BLaER1 treated with 17β-estradiol and CSF1 and Interleukin-3, amounts not matched to agents 10 nM and 100 nM (cell line): ENCODE data around the gene LHX3.

Experiments
- H3K27ac ChIP-seq, 11 experiments: shearing (Covaris generic); formaldehyde crosslinking; 2 replicates each; pipeline ENCODE4 v1.8.1; 2022
- H3K27me3 ChIP-seq, 11 experiments: shearing (Covaris generic); formaldehyde crosslinking; 2 replicates each; pipeline ENCODE4 v1.8.1; 2022
- H3K36me3 ChIP-seq, 11 experiments: shearing (Covaris generic); formaldehyde crosslinking; 2 replicates each; pipeline ENCODE4 v1.8.1; 2022
- H3K4me1 ChIP-seq, 10 experiments: shearing (Covaris generic); formaldehyde crosslinking; 2 replicates each; pipeline ENCODE4 v1.8.1; 2022
- H3K4me2 ChIP-seq, 11 experiments: shearing (Covaris generic); formaldehyde crosslinking; 2 replicates each; pipeline ENCODE4 v1.8.1; 2022
- H3K4me3 ChIP-seq, 10 experiments: shearing (Covaris generic); formaldehyde crosslinking; 2 replicates each; pipeline ENCODE4 v1.8.1; 2022
- H3K9ac ChIP-seq, 11 experiments: shearing (Covaris generic); formaldehyde crosslinking; 2 replicates each; pipeline ENCODE4 v1.8.1; 2022
- H3K9me3 ChIP-seq, 11 experiments: shearing (Covaris generic); formaldehyde crosslinking; replicated peaks in 1 of 11; 2 replicates each; pipeline ENCODE4 v1.8.1; 2022
- H4K20me1 ChIP-seq, 11 experiments: shearing (Covaris generic); formaldehyde crosslinking; 2 replicates each; pipeline ENCODE4 v1.8.1; 2022
- Cebpa-rat ChIP-seq, 11 experiments: shearing (Covaris generic); IDR thresholded peaks; 2 replicates each; pipeline ENCODE4 v1.8.1; 2022

Gene LHX3

DNA sequence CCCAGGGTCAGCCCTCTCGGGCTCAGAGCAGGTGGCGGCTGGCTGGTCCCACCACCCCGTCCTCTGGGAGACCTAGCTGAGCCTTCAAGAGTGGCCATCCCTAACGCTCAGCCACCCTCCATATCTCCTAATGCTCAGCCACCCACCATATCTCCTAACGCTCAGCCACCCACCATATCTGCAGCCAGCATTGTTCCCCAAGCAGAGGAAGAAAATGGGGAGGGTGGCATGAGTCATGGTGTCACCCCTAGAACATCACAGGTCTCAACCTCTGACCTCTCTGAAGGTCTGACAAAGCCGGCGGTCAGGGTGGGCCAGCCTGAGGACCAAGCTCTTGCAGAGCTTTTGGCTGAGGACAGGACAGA is 14.7 kb downstream of the LHX3 start:
- Histone ChIP-seq H3K9me3 (peaks cover 0 to 7% (median 0%) of the 10 kb centered on the region in 11 experiments; a peak in 12 of 22 replicates), H3K9ac (peak overlapping the region in 4 of 11 experiments; percentile 44 to 50 (median 48); a peak in 4 of 22 replicates), H3K36me3 (no peaks in the 10 kb centered on the region), H3K4me2 (peak overlapping the region; percentile 43 to 98 (median 85); a peak in 21 of 22 replicates), H3K4me1 (peaks cover 32 to 70% (median 50%) of the 10 kb centered on the region in 10 experiments), H3K4me3 (peak overlapping the region in 3 of 10 experiments; percentile 5 to 44 (median 38); a peak in 4 of 20 replicates), H3K27ac (no peak overlapping the region), H3K27me3 (peaks cover 55 to 96% (median 68%) of the 10 kb centered on the region in 11 experiments), H4K20me1 (peaks cover 0 to 62% (median 31%) of the 10 kb centered on the region in 11 experiments; a peak in 16 of 22 replicates)
- TF ChIP-seq Cebpa-rat (IDR thresholded peaks at IDR 0.05): no peak

DNA sequence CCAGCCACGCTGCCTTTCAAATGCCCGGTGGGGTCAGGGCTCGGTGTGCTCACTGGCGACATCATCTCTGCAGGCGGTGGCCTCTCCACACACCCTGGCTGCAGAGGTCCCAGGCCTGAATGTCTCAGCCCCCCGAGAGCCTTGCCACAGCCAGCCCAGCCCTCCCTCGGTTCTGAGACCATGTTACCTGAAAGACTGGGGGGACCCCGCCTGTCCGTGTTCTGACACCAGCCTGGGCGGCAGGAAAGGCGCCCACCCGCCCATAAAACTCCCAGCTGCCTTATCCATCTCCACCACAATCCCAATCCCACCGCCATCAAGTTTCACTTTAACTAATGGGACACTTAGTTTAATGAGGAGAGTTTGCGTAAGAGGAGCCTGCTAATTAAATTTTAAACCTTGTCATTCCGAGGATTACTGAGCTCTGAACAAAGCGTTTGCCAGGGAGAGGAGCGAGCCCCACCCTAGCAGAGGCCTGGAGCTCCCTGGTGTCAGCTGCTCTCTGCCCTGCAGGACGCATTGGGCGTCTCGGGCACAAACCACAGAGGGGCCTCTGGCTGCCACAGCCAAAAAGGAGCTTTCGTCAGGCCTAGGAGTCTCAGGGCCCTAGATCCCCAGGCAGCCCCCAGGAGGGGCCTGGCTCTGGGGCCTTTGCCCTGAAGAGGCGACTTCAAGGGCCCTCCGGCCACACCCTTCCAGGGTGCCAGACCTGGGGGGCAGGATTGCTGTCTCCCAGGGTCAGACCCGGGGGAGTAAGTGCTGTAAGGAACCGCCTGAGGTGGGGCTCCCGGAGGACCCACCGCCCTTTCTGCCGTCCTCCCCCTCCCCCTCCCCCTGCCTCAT is 15.3 kb downstream of the LHX3 start:
- Histone ChIP-seq H3K36me3 (no peaks in the 10 kb centered on the region), H3K27me3 (peaks cover 49 to 96% (median 66%) of the 10 kb centered on the region in 11 experiments), H3K9me3 (peaks cover 0 to 7% (median 0%) of the 10 kb centered on the region in 11 experiments; a peak in 12 of 22 replicates), H3K9ac (peak overlapping the region in 4 of 11 experiments; percentile 44 to 50 (median 48); a peak in 8 of 22 replicates), H3K4me1 (peaks cover 32 to 70% (median 50%) of the 10 kb centered on the region in 10 experiments), H4K20me1 (peaks cover 0 to 61% (median 31%) of the 10 kb centered on the region in 11 experiments; a peak in 16 of 22 replicates), H3K4me3 (peak overlapping the region in 2 of 10 experiments; percentile 16 to 44; a peak in 3 of 20 replicates), H3K27ac (no peak overlapping the region), H3K4me2 (peak overlapping the region; percentile 43 to 98 (median 85))
- TF ChIP-seq Cebpa-rat (IDR thresholded peaks at IDR 0.05): no peak

DNA sequence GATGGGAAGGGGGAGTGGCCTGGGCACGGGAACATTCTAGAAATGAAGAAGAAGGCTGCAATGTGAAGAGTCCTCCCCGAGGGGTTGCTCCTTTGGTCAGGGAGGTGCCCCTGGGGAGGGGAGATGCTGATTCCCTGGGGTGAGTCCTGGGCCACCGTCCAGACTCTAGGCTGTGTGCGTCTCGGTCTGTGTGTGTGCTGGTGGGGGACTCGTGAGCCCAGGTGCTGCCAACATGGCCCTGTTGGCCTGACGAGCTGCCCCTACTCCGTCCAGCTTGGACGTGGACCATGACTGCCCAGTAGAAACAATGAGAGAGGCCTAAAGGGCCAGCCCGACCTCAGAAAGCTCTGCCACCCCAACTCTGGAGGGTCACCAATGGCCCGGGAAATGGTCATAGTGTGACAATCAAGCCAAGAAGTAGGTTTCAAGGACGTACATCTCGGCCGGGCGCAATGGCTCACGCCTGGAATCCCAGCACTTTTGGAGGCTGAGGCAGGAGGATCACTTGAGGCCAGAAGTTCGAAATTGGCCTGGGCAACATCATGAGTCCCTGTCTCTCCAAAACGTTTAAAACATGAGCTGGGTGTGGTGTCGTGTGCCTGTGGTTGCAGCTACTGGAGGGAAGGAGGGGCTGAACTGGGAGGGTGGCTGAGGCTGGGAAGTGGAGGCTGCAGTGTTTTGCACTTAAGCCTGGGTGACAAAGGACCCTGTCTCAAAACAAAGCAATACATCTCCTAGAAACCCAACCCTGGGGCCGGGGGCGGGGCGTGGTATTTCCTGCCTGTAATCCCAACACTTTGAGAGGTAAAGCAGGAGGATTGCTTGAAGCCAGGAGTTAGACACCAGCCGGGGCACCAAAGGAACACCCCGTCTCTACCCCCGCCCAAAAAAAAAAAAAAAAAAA is 17.0 kb downstream of the LHX3 start:
- Histone ChIP-seq H3K9ac (no peak overlapping the region), H3K27me3 (peaks cover 32 to 79% (median 49%) of the 10 kb centered on the region in 11 experiments), H3K4me2 (peak overlapping the region in 6 of 11 experiments; percentile 10 to 98 (median 65); a peak in 11 of 22 replicates), H3K4me1 (peaks cover 32 to 67% (median 49%) of the 10 kb centered on the region in 10 experiments), H3K4me3 (no peak overlapping the region), H3K36me3 (no peaks in the 10 kb centered on the region), H3K9me3 (peaks cover 0 to 2% (median 0%) of the 10 kb centered on the region in 11 experiments; a peak in 8 of 22 replicates), H4K20me1 (peaks cover 0 to 55% (median 25%) of the 10 kb centered on the region in 11 experiments; a peak in 16 of 22 replicates), H3K27ac (no peak overlapping the region)
- no peak for TF ChIP-seq Cebpa-rat (IDR thresholded peaks at IDR 0.05)

DNA sequence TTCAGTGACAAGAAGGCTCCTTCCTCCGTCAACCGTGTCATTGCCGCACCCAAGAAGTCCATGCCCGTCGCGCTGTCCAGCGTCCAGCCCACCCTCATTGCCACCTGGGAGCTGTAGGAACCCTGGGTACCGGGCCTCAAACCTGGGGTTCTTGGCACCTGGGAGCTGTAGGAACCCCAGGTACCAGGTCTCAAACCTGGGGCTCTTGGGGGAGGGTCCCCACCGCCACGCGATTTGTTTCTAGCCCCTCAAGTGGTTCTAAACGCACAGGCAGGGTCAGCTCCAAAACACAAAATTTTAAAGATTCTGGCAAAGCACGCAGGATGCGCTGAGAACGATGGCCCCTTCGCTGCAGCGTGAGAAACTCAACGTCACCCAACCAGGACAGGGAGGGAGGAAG is 17.7 kb downstream of the LHX3 start:
- H3K9me3 ChIP-seq: no peaks in the 10 kb centered on the region
- no peak overlapping the region for H3K4me3 ChIP-seq
- H3K4me2 ChIP-seq: peak overlapping the region in 5 of 11 experiments; percentile 10 to 98 (median 33); a peak in 6 of 22 replicates
- H3K4me1 ChIP-seq: peaks cover 29 to 61% (median 43%) of the 10 kb centered on the region in 10 experiments
- peaks cover 0 to 54% (median 22%) of the 10 kb centered on the region in 11 experiments; a peak in 16 of 22 replicates for H4K20me1 ChIP-seq
- H3K9ac ChIP-seq: no peak overlapping the region
- TF ChIP-seq Cebpa-rat (IDR thresholded peaks at IDR 0.05): no peak
- H3K27ac ChIP-seq: no peak overlapping the region
- H3K27me3 ChIP-seq: peaks cover 24 to 71% (median 42%) of the 10 kb centered on the region in 11 experiments
- no peaks in the 10 kb centered on the region for H3K36me3 ChIP-seq

DNA sequence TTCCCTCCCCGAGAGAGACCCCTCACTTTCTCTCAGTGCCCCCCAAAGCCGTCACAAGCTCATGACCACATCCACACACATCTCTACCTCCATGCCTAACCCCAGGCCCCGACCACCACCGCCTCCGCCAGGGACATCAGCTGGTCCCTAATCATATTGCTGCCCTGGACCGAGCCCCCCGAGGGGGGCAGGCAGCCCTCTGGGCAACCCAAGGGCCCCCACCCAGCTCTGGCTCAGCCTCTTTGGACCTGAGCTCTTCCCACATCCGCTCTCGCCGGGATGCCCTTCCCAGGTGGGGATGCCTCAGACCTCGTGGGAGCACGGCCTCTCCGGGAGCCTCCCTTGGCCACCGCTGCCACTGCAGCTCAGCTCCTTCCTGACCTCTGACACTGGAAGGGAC is 18.5 kb downstream of the LHX3 start:
- peaks cover 22 to 53% (median 36%) of the 10 kb centered on the region in 10 experiments for H3K4me1 ChIP-seq
- H4K20me1 ChIP-seq: peaks cover 0 to 46% (median 17%) of the 10 kb centered on the region in 11 experiments; a peak in 16 of 22 replicates
- peak overlapping the region in 2 of 11 experiments; percentile 15 to 29; a peak in 3 of 22 replicates for H3K4me2 ChIP-seq
- no peak overlapping the region for H3K9ac ChIP-seq
- no peaks in the 10 kb centered on the region for H3K9me3 ChIP-seq
- no peak for TF ChIP-seq Cebpa-rat (IDR thresholded peaks at IDR 0.05)
- H3K27ac ChIP-seq: no peak overlapping the region
- H3K27me3 ChIP-seq: peaks cover 16 to 63% (median 34%) of the 10 kb centered on the region in 11 experiments
- no peak overlapping the region for H3K4me3 ChIP-seq
- no peaks in the 10 kb centered on the region for H3K36me3 ChIP-seq

DNA sequence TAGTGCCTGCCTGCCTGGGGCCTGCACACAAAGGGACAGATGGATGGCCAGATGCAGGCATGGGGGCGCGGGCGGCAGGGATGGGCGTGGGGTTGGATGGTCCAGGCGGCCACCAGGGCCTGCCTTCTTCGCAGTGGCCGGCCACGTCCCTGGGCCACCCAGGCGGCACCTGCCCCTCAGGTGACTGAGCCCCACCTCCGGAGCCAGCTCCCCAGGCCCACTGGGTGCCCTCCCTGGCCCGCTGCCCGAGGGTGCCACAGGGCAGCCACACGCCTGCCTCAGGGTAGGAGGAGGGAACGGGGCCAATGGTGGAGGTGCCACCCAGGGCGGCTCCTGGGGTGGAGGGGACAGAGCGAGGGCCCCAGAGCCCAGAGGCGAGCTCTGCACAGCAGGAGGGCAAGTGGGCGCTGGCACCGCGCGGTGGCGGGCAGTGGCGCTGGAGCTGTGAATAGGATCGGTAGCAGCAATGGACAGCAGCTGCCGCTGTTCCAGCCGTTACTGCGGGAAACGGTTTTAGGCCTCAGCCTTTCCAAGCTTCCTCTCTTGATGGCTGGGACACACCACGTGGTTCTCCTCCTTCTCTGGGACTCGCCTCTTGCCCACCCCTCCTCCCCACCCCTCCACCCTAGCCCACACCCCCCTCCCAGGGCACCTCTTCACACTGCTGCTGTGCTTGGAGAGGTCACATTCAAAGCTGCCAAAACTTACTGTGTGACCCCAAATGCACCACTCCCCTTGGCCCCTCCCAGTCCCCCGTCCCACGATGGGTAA is 19.1 kb downstream of the LHX3 start:
- no peak for TF ChIP-seq Cebpa-rat (IDR thresholded peaks at IDR 0.05)
- Histone ChIP-seq H3K36me3 (no peaks in the 10 kb centered on the region), H4K20me1 (peaks cover 0 to 40% (median 11%) of the 10 kb centered on the region in 11 experiments; a peak in 16 of 22 replicates), H3K27ac (no peak overlapping the region), H3K27me3 (peaks cover 10 to 57% (median 28%) of the 10 kb centered on the region in 11 experiments), H3K4me2 (peak overlapping the region in 7 of 11 experiments; percentile 12 to 46 (median 36); a peak in 7 of 22 replicates), H3K9me3 (no peaks in the 10 kb centered on the region), H3K9ac (no peak overlapping the region), H3K4me3 (no peak overlapping the region), H3K4me1 (peaks cover 17 to 53% (median 30%) of the 10 kb centered on the region in 10 experiments)

DNA sequence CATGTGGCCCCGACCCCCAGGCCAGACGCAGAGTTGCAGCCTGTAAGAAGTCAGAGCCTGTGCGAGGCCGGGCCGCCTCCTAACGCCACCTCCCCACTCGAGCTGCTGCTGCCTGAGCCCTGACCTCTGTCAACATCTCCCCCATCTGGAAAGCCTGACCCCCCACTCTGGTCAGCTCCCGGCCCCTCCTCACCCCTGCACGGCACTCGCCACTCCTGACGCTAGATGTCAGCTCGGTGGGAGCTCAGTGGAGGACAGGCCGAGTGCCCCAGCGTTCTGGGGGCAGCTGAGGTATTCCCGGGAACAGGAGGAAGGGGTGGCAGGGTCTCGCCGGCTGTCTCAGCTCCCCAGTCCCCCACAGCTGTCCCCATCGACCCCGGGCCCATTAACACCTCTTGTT is 19.9 kb downstream of the LHX3 start:
- H3K4me2 ChIP-seq: no peak overlapping the region
- no peak overlapping the region for H3K4me3 ChIP-seq
- peaks cover 0 to 33% (median 4%) of the 10 kb centered on the region in 11 experiments; a peak in 12 of 22 replicates for H4K20me1 ChIP-seq
- peaks cover 3 to 50% (median 20%) of the 10 kb centered on the region in 11 experiments; a peak in 18 of 22 replicates for H3K27me3 ChIP-seq
- no peaks in the 10 kb centered on the region for H3K9me3 ChIP-seq
- no peak overlapping the region for H3K27ac ChIP-seq
- H3K36me3 ChIP-seq: no peaks in the 10 kb centered on the region
- H3K9ac ChIP-seq: no peak overlapping the region
- H3K4me1 ChIP-seq: peaks cover 10 to 46% (median 23%) of the 10 kb centered on the region in 10 experiments
- TF ChIP-seq Cebpa-rat (IDR thresholded peaks at IDR 0.05): no peak
